ENCODE measurements around the gene HSPA4.

Gene HSPA4

GRCh38 chr5:133106761-133107572, 55.2 kb downstream of the HSPA4 start:
- DNase-seq, result no peak

- DNase-seq, result no peak
These were observed 56.7 kb downstream of the HSPA4 start for GRCh38 chr5:133108481-133108921.

- no peak for DNase-seq
These were observed 58.1 kb downstream of the HSPA4 start for GRCh38 chr5:133109655-133110483.

GRCh38 chr5:133110709-133111108, 58.9 kb downstream of the HSPA4 start:
- no peak for DNase-seq

GRCh38 chr5:133111299-133111698, 59.5 kb downstream of the HSPA4 start:
- peak; percentile 78 for DNase-seq

GRCh38 chr5:133112026-133112660, 60.3 kb downstream of the HSPA4 start:
- DNase-seq, result no peak

GRCh38 chr5:133113331-133114061, 61.7 kb downstream of the HSPA4 start:
- no peak for DNase-seq

- no peak for DNase-seq
These were observed 62.5 kb downstream of the HSPA4 start for GRCh38 chr5:133114166-133114932.

- DNase-seq, result no peak
These were observed 63.1 kb downstream of the HSPA4 start for GRCh38 chr5:133114933-133115310.

- no peak for DNase-seq
These were observed 64.8 kb downstream of the HSPA4 start for GRCh38 chr5:133116601-133117000.

- no peak for DNase-seq
These were observed 65.5 kb downstream of the HSPA4 start for GRCh38 chr5:133117166-133117911.

- DNase-seq, result no peak
These were observed 66.2 kb downstream of the HSPA4 start for GRCh38 chr5:133117912-133118445.

GRCh38 chr5:133118741-133119140, 66.9 kb downstream of the HSPA4 start:
- DNase-seq, result no peak

GRCh38 chr5:133119233-133119711, 67.5 kb downstream of the HSPA4 start:
- no peak for DNase-seq

- DNase-seq, result no peak
These were observed 68.4 kb downstream of the HSPA4 start for GRCh38 chr5:133120156-133120750.

GRCh38 chr5:133121080-133121479, 69.3 kb downstream of the HSPA4 start:
- DNase-seq, result no peak

GRCh38 chr5:133121611-133122150, 69.9 kb downstream of the HSPA4 start:
- DNase-seq, result no peak

GRCh38 chr5:133122711-133123110, 70.9 kb downstream of the HSPA4 start:
- DNase-seq, result no peak

GRCh38 chr5:133123297-133123696, 71.5 kb downstream of the HSPA4 start:
- no peak for DNase-seq

- no peak for DNase-seq
These were observed 73.1 kb downstream of the HSPA4 start for GRCh38 chr5:133124891-133125290.
